ENCODE measurements around the gene LMX1B.

LMX1B gene

GRCh38 chr9:126689027-126689825 lies 75.5 kb downstream of the LMX1B start:
- intact Hi-C loops (cut with DNase I): loop anchor here (10.0 kb wide), 1 partner anchor 74 kb away; the partner anchor contains the start of gene LMX1B
- peak in 2 of 10 donors; percentile 30 to 64 for DNase-seq

GRCh38 chr9:126690431-126691051 lies 76.8 kb downstream of the LMX1B start:
- intact Hi-C loops (cut with DNase I): no loop called here

GRCh38 chr9:126692041-126692758 lies 78.5 kb downstream of the LMX1B start:
- intact Hi-C loops (cut with DNase I): no loop called here
- DNase-seq: peak in 3 of 10 donors; percentile 50 to 76 (median 68)

More at GRCh38 chr9:126690431-126691051, 76.8 kb downstream of the LMX1B start:
- peak in 5 of 10 donors; percentile 28 to 82 (median 68) for DNase-seq

- DNase-seq: peak in 3 of 10 donors; percentile 63 to 72 (median 72)
- intact Hi-C loops (cut with DNase I): no loop called here
These were observed 79.2 kb downstream of the LMX1B start for GRCh38 chr9:126692759-126693427.

GRCh38 chr9:126693428-126693944 lies 79.8 kb downstream of the LMX1B start:
- DNase-seq: peak in 2 of 10 donors; percentile 67 to 72
- intact Hi-C loops (cut with DNase I): no loop called here

- peak in 2 of 10 donors; percentile 56 to 72 for DNase-seq
- intact Hi-C loops (cut with DNase I): no loop called here
These were observed 80.7 kb downstream of the LMX1B start for GRCh38 chr9:126694206-126695081.

DNA sequence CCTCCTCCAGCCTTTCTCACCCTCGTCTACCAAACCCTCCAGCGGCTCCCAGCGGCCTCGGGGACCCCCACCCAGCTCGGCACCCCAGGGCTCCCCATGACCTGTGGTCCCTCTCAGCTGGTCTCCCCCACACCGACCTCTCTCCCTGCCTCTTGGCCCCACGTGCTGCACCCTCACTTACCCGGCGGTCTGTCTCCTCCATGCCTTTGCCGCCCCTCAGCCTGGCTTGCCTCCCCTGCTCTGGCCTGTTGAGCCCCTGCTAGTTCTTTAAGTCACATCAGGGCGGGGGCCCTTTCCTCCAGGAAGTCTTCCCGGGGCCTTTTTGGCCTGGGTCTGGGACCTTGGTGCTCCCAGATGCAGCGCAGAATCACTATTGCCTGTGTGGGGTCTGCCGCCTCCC lies 81.5 kb downstream of the LMX1B start:
- intact Hi-C loops (cut with DNase I): no loop called here
- DNase-seq: peak in 2 of 10 donors; percentile 73 to 83

DNA sequence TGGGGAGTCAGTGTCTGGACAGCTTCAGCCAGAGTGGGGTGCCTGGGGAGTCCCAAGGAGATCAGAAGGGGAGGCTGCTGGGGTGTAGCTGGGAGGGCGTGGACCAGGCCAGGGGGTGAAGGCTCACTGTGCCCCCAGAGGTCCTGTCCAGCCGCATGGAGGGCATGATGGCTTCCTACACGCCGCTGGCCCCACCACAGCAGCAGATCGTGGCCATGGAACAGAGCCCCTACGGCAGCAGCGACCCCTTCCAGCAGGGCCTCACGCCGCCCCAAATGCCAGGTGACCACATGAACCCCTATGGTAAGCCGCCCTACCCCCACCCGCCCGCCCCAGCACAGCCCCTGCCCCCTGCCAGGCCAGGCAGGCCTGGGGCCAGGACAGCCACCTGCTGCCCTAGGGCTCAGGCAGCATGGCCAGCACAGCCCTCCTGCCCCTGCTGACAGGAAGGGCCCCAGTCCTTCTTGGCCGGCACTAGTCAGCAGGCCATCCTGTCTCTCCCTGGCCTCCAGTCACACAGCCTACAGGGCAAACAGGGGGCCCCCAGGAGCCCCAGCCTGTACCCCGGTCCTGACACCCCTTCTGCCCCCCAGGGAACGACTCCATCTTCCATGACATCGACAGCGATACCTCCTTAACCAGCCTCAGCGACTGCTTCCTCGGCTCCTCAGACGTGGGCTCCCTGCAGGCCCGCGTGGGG lies 82.1 kb downstream of the LMX1B start:
- DNase-seq: peak in 2 of 10 donors; percentile 64 to 69
- intact Hi-C loops (cut with DNase I): no loop called here

- intact Hi-C loops (cut with DNase I): no loop called here
- DNase-seq: peak in 1 of 10 donors; percentile 72
These were observed 82.8 kb downstream of the LMX1B start for GRCh38 chr9:126696401-126697145.

GRCh38 chr9:126697330-126697729 lies 83.6 kb downstream of the LMX1B start:
- intact Hi-C loops (cut with DNase I): no loop called here
- DNase-seq: peak in 1 of 10 donors; percentile 40

GRCh38 chr9:126698251-126698650 lies 84.5 kb downstream of the LMX1B start:
- peak in 1 of 10 donors; percentile 64 for DNase-seq

GRCh38 chr9:126698756-126699155 lies 85.0 kb downstream of the LMX1B start:
- DNase-seq: peak in 1 of 10 donors; percentile 49
- intact Hi-C loops (cut with DNase I): no loop called here

More at GRCh38 chr9:126698251-126698650, 84.5 kb downstream of the LMX1B start:
- intact Hi-C loops (cut with DNase I): no loop called here

DNA sequence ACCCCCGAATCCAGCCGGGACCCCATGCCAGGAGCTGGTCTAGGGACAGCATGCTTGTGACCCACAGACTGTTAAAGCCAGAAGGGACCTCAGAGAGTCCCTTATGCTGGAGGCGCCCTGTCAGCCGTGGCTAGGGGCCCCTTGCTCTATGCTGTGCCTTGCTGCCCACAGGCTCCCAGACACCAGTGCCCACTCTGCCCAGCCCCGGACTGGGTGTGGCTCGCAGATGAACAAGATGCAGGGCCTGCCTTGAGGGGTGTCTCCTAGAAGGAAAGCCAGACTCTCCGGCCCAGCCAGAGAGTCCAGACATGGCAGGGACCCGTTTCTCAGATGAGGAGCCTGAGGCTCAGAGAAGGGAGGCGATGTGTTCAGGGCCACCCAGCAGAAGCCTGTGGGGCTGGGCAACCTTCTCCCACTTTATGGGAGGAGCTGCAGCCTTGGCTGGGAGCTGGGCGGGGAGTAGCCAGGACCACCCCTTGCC lies 85.7 kb downstream of the LMX1B start:
- intact Hi-C loops (cut with DNase I): no loop called here
- peak in 3 of 10 donors; percentile 2 to 75 (median 66) for DNase-seq

DNA sequence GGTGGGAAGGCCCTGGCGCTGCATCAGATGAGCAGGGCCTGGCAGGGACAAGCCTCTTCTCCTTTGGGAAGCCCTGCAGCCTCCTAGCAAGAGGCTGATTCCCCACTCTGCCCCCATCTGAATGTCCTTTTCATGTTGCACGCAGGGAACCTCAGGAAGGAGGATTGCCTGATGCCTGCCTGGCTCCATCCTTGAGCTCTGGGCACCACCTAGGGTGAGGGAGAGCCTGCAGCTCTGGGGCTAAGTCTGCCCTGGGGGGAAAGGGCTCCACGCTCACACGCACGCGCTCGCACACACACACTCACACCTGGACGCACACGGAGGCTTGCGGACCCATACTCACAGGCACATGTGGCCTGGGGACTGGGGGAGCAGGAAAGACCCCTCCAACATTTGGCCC lies 86.6 kb downstream of the LMX1B start:
- peak in 2 of 10 donors; percentile 45 to 57 for DNase-seq
- intact Hi-C loops (cut with DNase I): loop anchor here (10.0 kb wide), 1 partner anchor 195 kb away; no protein-coding TSS in a partner anchor

- intact Hi-C loops (cut with DNase I): loop anchor here (10.0 kb wide), 1 partner anchor 196 kb away; no protein-coding TSS in a partner anchor
- DNase-seq: peak in 2 of 10 donors; percentile 47 to 59
These were observed 87.4 kb downstream of the LMX1B start for GRCh38 chr9:126700903-126701812.

GRCh38 chr9:126701813-126702140 lies 88.0 kb downstream of the LMX1B start:
- DNase-seq: peak in 2 of 10 donors; percentile 17 to 61
- intact Hi-C loops (cut with DNase I): loop anchor here (10.0 kb wide), 1 partner anchor 197 kb away; no protein-coding TSS in a partner anchor

Data from posterior cingulate gyrus (tissue), 11 donors.